ENCODE measurements around the gene BMS1. TPM values are rescaled to one million over a fixed set of nuclear protein-coding genes. Genes with fewer than 3 reads are reported as not detected.
A peak's percentile ranks its signal among the peaks of the same experiment; 100 is the strongest.

BMS1 gene
- total and polyA plus RNA-seq, 10 donors, result 6.6 to 17.7 (median 13.4) TPM

DNA sequence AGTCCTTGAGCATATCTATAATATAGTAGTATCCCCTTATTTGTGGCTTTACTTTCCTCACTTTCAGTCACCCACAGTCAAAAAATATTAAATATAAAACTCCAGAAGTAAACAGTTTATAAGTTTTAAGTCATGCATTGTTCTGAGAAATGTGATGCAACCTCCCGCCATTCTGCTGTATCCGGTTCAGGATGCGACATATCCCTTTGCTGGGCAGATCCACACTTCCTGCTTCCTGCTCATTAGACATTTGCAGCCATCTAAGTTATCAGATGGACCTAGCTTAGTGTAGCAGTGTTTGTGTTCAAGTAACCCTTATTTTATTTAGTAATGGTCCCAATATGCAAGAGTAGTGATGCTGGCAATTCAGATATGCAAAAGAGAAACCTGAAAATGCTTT, 38.9 kb upstream of the BMS1 start:
- Histone ChIP-seq H3K27me3 (replicated peaks in 1 of 7) (peaks cover 0 to 27% (median 0%) of the 10 kb centered on the region in 7 donors), H3K27ac (no peak overlapping the region), H3K4me3 (no peak overlapping the region), H3K9me3 (peaks cover 0 to 36% (median 25%) of the 10 kb centered on the region in 8 donors), H3K4me1 (no peaks in the 10 kb centered on the region), H3K36me3 (no peaks in the 10 kb centered on the region)
- no peak for DNase-seq
- no peak for TF ChIP-seq POLR2AphosphoS5 (IDR thresholded peaks at IDR 0.05)
- TF ChIP-seq, protein P1, sequence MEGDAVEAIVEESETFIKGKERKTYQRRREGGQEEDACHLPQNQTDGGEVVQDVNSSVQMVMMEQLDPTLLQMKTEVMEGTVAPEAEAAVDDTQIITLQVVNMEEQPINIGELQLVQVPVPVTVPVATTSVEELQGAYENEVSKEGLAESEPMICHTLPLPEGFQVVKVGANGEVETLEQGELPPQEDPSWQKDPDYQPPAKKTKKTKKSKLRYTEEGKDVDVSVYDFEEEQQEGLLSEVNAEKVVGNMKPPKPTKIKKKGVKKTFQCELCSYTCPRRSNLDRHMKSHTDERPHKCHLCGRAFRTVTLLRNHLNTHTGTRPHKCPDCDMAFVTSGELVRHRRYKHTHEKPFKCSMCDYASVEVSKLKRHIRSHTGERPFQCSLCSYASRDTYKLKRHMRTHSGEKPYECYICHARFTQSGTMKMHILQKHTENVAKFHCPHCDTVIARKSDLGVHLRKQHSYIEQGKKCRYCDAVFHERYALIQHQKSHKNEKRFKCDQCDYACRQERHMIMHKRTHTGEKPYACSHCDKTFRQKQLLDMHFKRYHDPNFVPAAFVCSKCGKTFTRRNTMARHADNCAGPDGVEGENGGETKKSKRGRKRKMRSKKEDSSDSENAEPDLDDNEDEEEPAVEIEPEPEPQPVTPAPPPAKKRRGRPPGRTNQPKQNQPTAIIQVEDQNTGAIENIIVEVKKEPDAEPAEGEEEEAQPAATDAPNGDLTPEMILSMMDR (IDR thresholded peaks at IDR 0.05 in 8 of 11, conservative IDR thresholded peaks at IDR 0.05 in 3 of 11), result no peak
- no peak for TF ChIP-seq POLR2A (IDR thresholded peaks at IDR 0.05)
- WGBS, 5 donors, result 49 to 64% (median 61%) methylated on average over 3 of the region's 3 CpGs
- intact Hi-C loops (cut with DNase I; ENCODE audit: low total_unique reads), result no loop called here

DNA sequence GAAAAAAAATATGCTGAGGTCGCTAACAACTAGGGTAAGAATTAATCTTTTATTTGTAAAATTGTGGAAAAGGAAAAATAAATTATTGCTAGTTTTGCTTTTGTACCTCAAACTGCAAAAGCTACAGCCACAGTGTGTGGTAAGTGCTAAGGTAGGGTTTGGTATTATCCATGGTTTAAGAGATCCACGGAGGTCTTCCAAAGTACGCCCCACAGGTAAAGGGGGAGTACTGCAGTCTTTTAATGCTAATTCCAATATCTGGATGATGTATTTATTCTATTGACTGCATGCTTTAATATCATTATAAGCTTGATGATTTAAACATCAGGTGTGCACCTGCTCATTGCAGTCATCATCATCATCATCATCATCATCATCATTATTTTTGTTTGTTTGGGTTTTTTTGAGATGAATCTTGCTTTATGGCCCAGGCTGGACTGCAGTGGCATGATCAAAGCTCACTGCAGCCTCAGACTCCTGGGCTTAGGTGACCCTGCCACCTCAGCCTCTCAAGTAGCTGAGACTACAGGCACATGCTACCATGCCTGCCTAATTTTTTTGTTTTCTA, 38.4 kb upstream of the BMS1 start:
- H3K4me1 ChIP-seq, result no peaks in the 10 kb centered on the region
- WGBS, 5 donors, result 61 to 70% (median 63%) methylated on average over 3 of the region's 3 CpGs
- no peak overlapping the region for H3K27ac ChIP-seq
- TF ChIP-seq POLR2AphosphoS5 (IDR thresholded peaks at IDR 0.05) (no peak), POLR2A (IDR thresholded peaks at IDR 0.05) (no peak)
- TF ChIP-seq, protein P1 (IDR thresholded peaks at IDR 0.05 in 8 of 11, conservative IDR thresholded peaks at IDR 0.05 in 3 of 11), result no peak
- intact Hi-C loops (cut with DNase I; ENCODE audit: low total_unique reads), result no loop called here
- H3K36me3 ChIP-seq, result no peaks in the 10 kb centered on the region
- DNase-seq, result no peak
- H3K4me3 ChIP-seq, result no peak overlapping the region
- peaks cover 0 to 36% (median 25%) of the 10 kb centered on the region in 8 donors for H3K9me3 ChIP-seq
- H3K27me3 ChIP-seq (replicated peaks in 1 of 7), result peaks cover 0 to 30% (median 0%) of the 10 kb centered on the region in 7 donors

DNA sequence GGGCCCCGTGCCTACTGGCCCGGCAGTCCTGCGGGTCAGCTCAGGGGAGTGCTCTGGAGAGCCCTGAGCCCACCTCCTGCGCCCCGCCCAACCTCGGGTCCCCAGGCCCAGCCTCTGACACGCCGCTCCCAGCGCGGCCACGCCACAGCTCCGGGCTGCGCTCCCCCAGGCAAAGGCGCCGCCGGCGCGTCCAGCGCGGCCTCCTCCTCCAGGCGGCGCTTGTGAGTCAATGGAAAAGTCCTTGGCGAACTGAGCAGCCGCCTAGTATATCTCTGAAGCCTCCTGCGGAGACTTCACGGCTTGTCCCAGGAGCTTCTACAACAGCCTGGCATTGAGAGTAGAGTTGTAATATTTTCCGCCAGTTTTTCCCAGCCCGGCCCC, 29.5 kb upstream of the BMS1 start:
- peak; percentile 86 for DNase-seq
- intact Hi-C loops (cut with DNase I; ENCODE audit: low total_unique reads), result no loop called here
- peaks cover 8 to 35% (median 31%) of the 10 kb centered on the region in 6 donors for H3K4me1 ChIP-seq
- peak overlapping the region in 7 of 8 donors; percentile 22 to 77 (median 68) for H3K27ac ChIP-seq
- no peaks in the 10 kb centered on the region for H3K9me3 ChIP-seq
- no peaks in the 10 kb centered on the region for H3K36me3 ChIP-seq
- WGBS, 5 donors, result 0 to 23% (median 3%) methylated on average over 3 to 28 of the region's 28 CpGs
- peak overlapping the region; percentile 49 to 76 (median 54) for H3K4me3 ChIP-seq
- TF ChIP-seq, protein P1 (IDR thresholded peaks at IDR 0.05 in 8 of 11, conservative IDR thresholded peaks at IDR 0.05 in 3 of 11), result peak; percentile 47 to 89 (median 82)
- no peak for TF ChIP-seq POLR2A (IDR thresholded peaks at IDR 0.05)
- peak in 2 of 3 donors; percentile 59 to 66 for TF ChIP-seq POLR2AphosphoS5 (IDR thresholded peaks at IDR 0.05)
- H3K27me3 ChIP-seq (replicated peaks in 1 of 7), result peaks cover 0 to 94% (median 34%) of the 10 kb centered on the region in 7 donors

GRCh38 chr10:42753507-42754154, 29.0 kb upstream of the BMS1 start:
- WGBS, 5 donors, result 0 to 4% (median 1%) methylated on average over 33 to 51 of the region's 51 CpGs
- Histone ChIP-seq H3K27me3 (replicated peaks in 1 of 7) (peaks cover 0 to 94% (median 34%) of the 10 kb centered on the region in 7 donors), H3K36me3 (no peaks in the 10 kb centered on the region), H3K4me1 (peaks cover 8 to 35% (median 31%) of the 10 kb centered on the region in 6 donors), H3K9me3 (no peaks in the 10 kb centered on the region), H3K27ac (peak overlapping the region in 7 of 8 donors; percentile 22 to 77 (median 68)), H3K4me3 (peak overlapping the region; percentile 49 to 76 (median 54))
- peak; percentile 44 to 78 (median 61) for TF ChIP-seq POLR2AphosphoS5 (IDR thresholded peaks at IDR 0.05)
- no peak for TF ChIP-seq POLR2A (IDR thresholded peaks at IDR 0.05)
- TF ChIP-seq, protein P1 (IDR thresholded peaks at IDR 0.05 in 8 of 11, conservative IDR thresholded peaks at IDR 0.05 in 3 of 11), result no peak
- intact Hi-C loops (cut with DNase I; ENCODE audit: low total_unique reads), result no loop called here
- peak; percentile 80 for DNase-seq
